ENCODE results near the gene ZIC5. TPM values are rescaled to one million over a fixed set of nuclear protein-coding genes. Genes with fewer than 3 reads are reported as not detected.

The ZIC5 gene
- total and polyA plus RNA-seq, 12 donors: not detected

GRCh38 chr13:99944102-99944501 is 27.5 kb downstream of the ZIC5 start:
- intact Hi-C loops (cut with DNase I): no loop called here
- Histone ChIP-seq H3K9me3 (no peaks in the 10 kb centered on the region), H3K4me3 (no peak overlapping the region), H3K27me3 (peaks cover 0 to 92% (median 74%) of the 10 kb centered on the region in 7 donors), H3K4me1 (no peaks in the 10 kb centered on the region), H3K36me3 (no peaks in the 10 kb centered on the region), H3K27ac (no peak overlapping the region)
- TF ChIP-seq CTCF (IDR thresholded peaks at IDR 0.05): no peak
- 75 to 76% methylated on average over 7 of the region's 7 CpGs for WGBS, 2 donors
- ATAC-seq (no peak), DNase-seq (no peak)

GRCh38 chr13:99941911-99942310 is 29.7 kb downstream of the ZIC5 start:
- 60 to 62% methylated on average over 4 of the region's 4 CpGs for WGBS, 2 donors
- TF ChIP-seq CTCF (IDR thresholded peaks at IDR 0.05): no peak
- no peaks in the 10 kb centered on the region for H3K9me3 ChIP-seq
- no peaks in the 10 kb centered on the region for H3K4me1 ChIP-seq
- no peak for DNase-seq
- no peaks in the 10 kb centered on the region for H3K36me3 ChIP-seq
- intact Hi-C loops (cut with DNase I): no loop called here
- no peak overlapping the region for H3K27ac ChIP-seq
- H3K4me3 ChIP-seq: no peak overlapping the region
- no peak for ATAC-seq
- peaks cover 0 to 89% (median 68%) of the 10 kb centered on the region in 7 donors for H3K27me3 ChIP-seq

- intact Hi-C loops (cut with DNase I): no loop called here
- Histone ChIP-seq H3K4me1 (no peaks in the 10 kb centered on the region), H3K4me3 (no peak overlapping the region), H3K27ac (no peak overlapping the region), H3K9me3 (no peaks in the 10 kb centered on the region), H3K36me3 (no peaks in the 10 kb centered on the region), H3K27me3 (peaks cover 0 to 82% (median 64%) of the 10 kb centered on the region in 7 donors)
- ATAC-seq: no peak
- WGBS, 2 donors: 70 to 79% methylated on average over 7 of the region's 7 CpGs
- no peak for TF ChIP-seq CTCF (IDR thresholded peaks at IDR 0.05)
- DNase-seq: no peak
These were observed 30.5 kb downstream of the ZIC5 start for GRCh38 chr13:99941086-99941485.

GRCh38 chr13:99938635-99939034 is 32.9 kb downstream of the ZIC5 start:
- intact Hi-C loops (cut with DNase I): loop anchor here in 1 of 10 donors (2.0 kb wide), 1 partner anchor 38 kb away; no protein-coding TSS in a partner anchor
- ATAC-seq (no peak), DNase-seq (no peak)
- H3K4me3 ChIP-seq: no peak overlapping the region
- 54 to 60% methylated on average over 7 of the region's 7 CpGs for WGBS, 2 donors
- no peaks in the 10 kb centered on the region for H3K36me3 ChIP-seq
- H3K4me1 ChIP-seq: no peaks in the 10 kb centered on the region
- no peaks in the 10 kb centered on the region for H3K9me3 ChIP-seq
- no peak overlapping the region for H3K27ac ChIP-seq
- no peak for TF ChIP-seq CTCF (IDR thresholded peaks at IDR 0.05)
- H3K27me3 ChIP-seq: peaks cover 0 to 77% (median 61%) of the 10 kb centered on the region in 7 donors
